GM23338 (cell line): ENCODE measurements around the gene SEMA5A. TPM values are rescaled to one million over a fixed set of nuclear protein-coding genes. Genes with fewer than 3 reads are reported as not detected.

Experiments used
- ATAC-seq: fragments of 200-7000 bp; cut with Tn5 transposase; 3 replicates; pipeline ENCODE4 v1.9.1; 2020
- DNase-seq: peaks from one replicate; pipeline ENCODE4 v3.0.0-alpha.2; 2015; ENCODE audit warnings: low spot score
- H2AFZ ChIP-seq: fragments of 200-600 bp; sonication (generic); 2 replicates; pipeline ENCODE4 v1.8.0; 2016; ENCODE audit warnings: antibody characterized with exemption, mild to moderate bottlenecking, moderate library complexity
- H3F3A ChIP-seq: fragments of 200-600 bp; sonication (generic); replicated peaks from 2 replicates; pipeline ENCODE4 v1.8.0; 2017; ENCODE audit warnings: antibody characterized with exemption, mixed run types, low read depth
- H3K27ac ChIP-seq: fragments of 200-600 bp; sonication (generic); 2 replicates; pipeline ENCODE4 v1.6.1; 2016; ENCODE audit warnings: low read depth
- H3K27me3 ChIP-seq: fragments of 200-600 bp; sonication (generic); 2 replicates; pipeline ENCODE4 v1.8.0; 2016; ENCODE audit warnings: mild to moderate bottlenecking, mixed run types, moderate library complexity; ENCODE audit not compliant: insufficient read depth
- H3K36me3 ChIP-seq: fragments of 200-600 bp; sonication (generic); 2 replicates; pipeline ENCODE4 v1.8.0; 2016; ENCODE audit warnings: mild to moderate bottlenecking; ENCODE audit not compliant: insufficient read depth
- H3K4me1 ChIP-seq: fragments of 200-600 bp; sonication (generic); 2 replicates; pipeline ENCODE4 v1.8.0; 2016; ENCODE audit warnings: mild to moderate bottlenecking, moderate library complexity; ENCODE audit not compliant: insufficient read depth
- H3K4me2 ChIP-seq: fragments of 200-600 bp; sonication (generic); 2 replicates; pipeline ENCODE4 v1.7.1; 2017; ENCODE audit warnings: mixed run types
- H3K4me3 ChIP-seq: fragments of 200-600 bp; sonication (generic); 2 replicates; pipeline ENCODE4 v1.6.1; 2016; ENCODE audit warnings: mixed run types
- H3K79me2 ChIP-seq: fragments of 200-600 bp; sonication (generic); replicated peaks from 2 replicates; pipeline ENCODE4 v1.8.0; 2017; ENCODE audit warnings: mild to moderate bottlenecking; ENCODE audit not compliant: insufficient read depth
- H3K9me2 ChIP-seq: fragments of 200-600 bp; sonication (generic); 2 replicates; pipeline ENCODE4 v1.8.0; 2017; ENCODE audit not compliant: insufficient read depth
- H4K20me1 ChIP-seq: fragments of 200-600 bp; sonication (generic); replicated peaks from 2 replicates; pipeline ENCODE4 v1.8.0; 2017; ENCODE audit warnings: mild to moderate bottlenecking; ENCODE audit not compliant: insufficient read depth
- H3K27ac Mint-ChIP-seq: 2 replicates; pipeline ENCODE4 v1.8.0; 2020; ENCODE audit warnings: inconsistent platforms, mild to moderate bottlenecking, moderate library complexity, mixed read lengths
- H3K27me3 Mint-ChIP-seq: 3 replicates; pipeline ENCODE4 v1.8.0; 2022; ENCODE audit warnings: low read depth, mild to moderate bottlenecking, moderate library complexity, mixed read lengths, inconsistent platforms; ENCODE audit not compliant: insufficient read depth, poor library complexity
- H3K36me3 Mint-ChIP-seq: 3 replicates; pipeline ENCODE4 v1.8.0; 2021; ENCODE audit warnings: low read depth, mild to moderate bottlenecking, inconsistent platforms, moderate library complexity, mixed read lengths
- H3K4me1 Mint-ChIP-seq: 3 replicates; pipeline ENCODE4 v1.8.0; 2020; ENCODE audit warnings: mild to moderate bottlenecking, inconsistent platforms, mixed read lengths
- H3K4me3 Mint-ChIP-seq: 3 replicates; pipeline ENCODE4 v1.8.0; 2021; ENCODE audit warnings: moderate library complexity, mild to moderate bottlenecking, inconsistent platforms, mixed read lengths
- H3K9me3 Mint-ChIP-seq: 3 replicates; pipeline ENCODE4 v1.8.0; 2020; ENCODE audit warnings: moderate library complexity, mild to moderate bottlenecking, inconsistent platforms, mixed read lengths
- CREB1 ChIP-seq: fragments of 250-450 bp; sonication (Bioruptor Pico); IDR thresholded peaks from 2 replicates; pipeline ENCODE4 v1.5.0; 2020; ENCODE audit warnings: low read depth, mild to moderate bottlenecking, moderate library complexity
- CTCF ChIP-seq, 2 experiments: fragments of 200-600 bp in 1 of 2; sonication (generic) in 1 of 2; conservative IDR thresholded peaks; 2 replicates each; pipeline versions ENCODE4 v1.5.1 to v1.6.1; 2016 to 2017; ENCODE audit warnings: antibody characterized with exemption in 2 of 2, low read depth in 2 of 2, mild to moderate bottlenecking in 2 of 2, moderate library complexity in 1 of 2
- ETS1 ChIP-seq: IDR thresholded peaks from 2 replicates; pipeline ENCODE4 v1.6.1; 2016; ENCODE audit warnings: antibody characterized with exemption
- EZH2 ChIP-seq: fragments of 200-600 bp; sonication (generic); IDR thresholded peaks from one replicate; pipeline ENCODE4 v1.8.0; 2017; ENCODE audit warnings: antibody characterized with exemption, mild to moderate bottlenecking, low read depth; ENCODE audit not compliant: unreplicated experiment
- EZH2phosphoT487 ChIP-seq: fragments of 200-600 bp; sonication (generic); IDR thresholded peaks from one replicate; pipeline ENCODE4 v1.8.1; 2018; ENCODE audit warnings: antibody characterized with exemption; ENCODE audit not compliant: unreplicated experiment
- NANOG ChIP-seq: IDR thresholded peaks from 2 replicates; pipeline ENCODE4 v1.6.1; 2016; ENCODE audit warnings: antibody characterized with exemption, borderline replicate concordance
- POLR2AphosphoS5 ChIP-seq: IDR thresholded peaks from 2 replicates; pipeline ENCODE4 v1.6.1; 2016; ENCODE audit warnings: antibody characterized with exemption, low read depth
- REST ChIP-seq: IDR thresholded peaks from one replicate; pipeline ENCODE4 v1.6.1; 2018; ENCODE audit warnings: antibody characterized with exemption; ENCODE audit not compliant: unreplicated experiment
- STAT1 ChIP-seq: IDR thresholded peaks from one replicate; pipeline ENCODE4 v1.6.1; 2016; ENCODE audit warnings: antibody characterized with exemption; ENCODE audit not compliant: unreplicated experiment
- ZNF114 ChIP-seq: fragments of 250-450 bp; sonication (Bioruptor Pico); IDR thresholded peaks from 2 replicates; pipeline ENCODE4 v1.5.0; 2020; ENCODE audit warnings: mild to moderate bottlenecking, moderate library complexity
- ZNF331 ChIP-seq: fragments of 250-450 bp; sonication (Bioruptor Pico); IDR thresholded peaks from 2 replicates; pipeline ENCODE4 v1.5.0; 2020; ENCODE audit warnings: low read depth, mild to moderate bottlenecking, moderate library complexity
- polyA plus RNA-seq: library from polyadenylated mRNA; unstranded; fragments of >200 nt; fragmentation: Nextera tagmentation; extraction: Ambion mirVana; gene quantifications from 2 replicates; pipeline ENCODE4 v1.2.1, GENCODE V29; 2016
- total RNA-seq: library from RNA; depleted of rRNA; stranded (reverse); fragments of >200 nt; shearing (Covaris generic); gene quantifications from 2 replicates; pipeline ENCODE4 v1.2.3, GENCODE V29; 2014

Gene SEMA5A
- total and polyA plus RNA-seq, 2 experiments from 2014 or later: 2.1 to 8.1 TPM

- TF ChIP-seq REST (no peak), EZH2phosphoT487 (no peak), POLR2AphosphoS5 (no peak)
Observed at GRCh38 chr5:9251379-9251980, 294.4 kb downstream of the SEMA5A start (continued).

- no peaks in the 10 kb centered on the region for H3K9me3 Mint-ChIP-seq
- Histone ChIP-seq H3K27me3 (no peaks in the 10 kb centered on the region), H3K4me2 (no peak overlapping the region), H3K79me2 (no peaks in the 10 kb centered on the region), H3K4me1 (peaks cover 12% of the 10 kb centered on the region), H2AFZ (no peak overlapping the region), H3K36me3 (no peaks in the 10 kb centered on the region), H3F3A (no peaks in the 10 kb centered on the region), H3K9me2 (peaks cover 13% of the 10 kb centered on the region; the same call in 1 of the 2 replicates), H3K27ac (no peak overlapping the region), H4K20me1 (no peaks in the 10 kb centered on the region), H3K4me3 (no peak overlapping the region)
- no peak overlapping the region for H3K27ac Mint-ChIP-seq
- DNase-seq (no peak), ATAC-seq (no peak)
- no peak overlapping the region for H3K4me3 Mint-ChIP-seq
- H3K4me1 Mint-ChIP-seq: peaks cover 8% of the 10 kb centered on the region; the same call in 2 of the 3 replicates
- H3K36me3 Mint-ChIP-seq: no peaks in the 10 kb centered on the region
- H3K27me3 Mint-ChIP-seq: peaks cover 2% of the 10 kb centered on the region
- no peak for TF ChIP-seq ZNF331 (CRISPR knock-in tag)
- no peak for TF ChIP-seq EZH2
- TF ChIP-seq ETS1: no peak
- no peak for TF ChIP-seq NANOG
- no peak for TF ChIP-seq STAT1
- TF ChIP-seq ZNF114 (CRISPR knock-in tag): no peak
- TF ChIP-seq REST: no peak
- no peak for TF ChIP-seq CTCF (conservative IDR thresholded peaks at IDR 0.05; ENCODE audit: low read depth in 2 of 2)
- no peak for TF ChIP-seq CREB1
- TF ChIP-seq POLR2AphosphoS5: no peak
Observed at GRCh38 chr5:9249231-9249630, 296.6 kb downstream of the SEMA5A start.
